Colonic mucosa (tissue), 4 donors: ENCODE measurements around the gene RCOR1. TPM values are rescaled to one million over a fixed set of nuclear protein-coding genes. Genes with fewer than 3 reads are reported as not detected.

ENCODE experiments used
- DNase-seq: peaks from one replicate; pipeline ENCODE4 v3.0.0-alpha.2; 2020
- H3K27ac ChIP-seq: fragments of 200-600 bp; one replicate; pipeline ENCODE4 v1.8.0; 2021
- H3K27me3 ChIP-seq: fragments of 200-600 bp; one replicate; pipeline ENCODE4 v1.8.0; 2021
- H3K36me3 ChIP-seq: fragments of 200-600 bp; one replicate; pipeline ENCODE4 v1.8.0; 2021
- H3K4me1 ChIP-seq: fragments of 200-600 bp; one replicate; pipeline ENCODE4 v1.8.0; 2021; ENCODE audit warnings: mild to moderate bottlenecking
- H3K4me3 ChIP-seq: fragments of 200-600 bp; one replicate; pipeline ENCODE4 v1.8.0; 2021
- H3K9ac ChIP-seq, 2 donors: one replicate each; pipeline ENCODE4 v1.7.0; 2013; ENCODE audit warnings: control low read depth in 2 of 2, low read depth in 2 of 2, low read length in 2 of 2
- H3K9me3 ChIP-seq: fragments of 200-600 bp; one replicate; pipeline ENCODE4 v1.8.0; 2021
- intact Hi-C: fragments of 100-400 bp; cut with DNase I; formaldehyde crosslinking; loops from one replicate; pipeline ENCODE4 v1.14.1; 2022
- total RNA-seq, 2 donors: library from RNA; stranded (reverse); fragmentation: NEBNext Ultra II Directional in 1 of 2; extraction: Animal tissue kit (Norgen Biotek cat#: 25700) in 1 of 2; gene quantifications; one replicate each; pipeline ENCODE4 v1.2.1, GENCODE V29; 2021
- TF ChIP-seq, protein P1 (sequence below): fragments of 200-600 bp; IDR thresholded peaks from one replicate; pipeline ENCODE4 v1.8.0; 2022; ENCODE audit warnings: antibody characterized with exemption, mild to moderate bottlenecking
- donor health status: healthy.
- donor health status: DM: no; HTN: no; CAD: no.
- donor health status: DM: no; HTN: no; CAD: no.

Gene RCOR1
- total RNA-seq, 2 donors from 2014 or later, result 30.0 to 43.2 TPM

DNA sequence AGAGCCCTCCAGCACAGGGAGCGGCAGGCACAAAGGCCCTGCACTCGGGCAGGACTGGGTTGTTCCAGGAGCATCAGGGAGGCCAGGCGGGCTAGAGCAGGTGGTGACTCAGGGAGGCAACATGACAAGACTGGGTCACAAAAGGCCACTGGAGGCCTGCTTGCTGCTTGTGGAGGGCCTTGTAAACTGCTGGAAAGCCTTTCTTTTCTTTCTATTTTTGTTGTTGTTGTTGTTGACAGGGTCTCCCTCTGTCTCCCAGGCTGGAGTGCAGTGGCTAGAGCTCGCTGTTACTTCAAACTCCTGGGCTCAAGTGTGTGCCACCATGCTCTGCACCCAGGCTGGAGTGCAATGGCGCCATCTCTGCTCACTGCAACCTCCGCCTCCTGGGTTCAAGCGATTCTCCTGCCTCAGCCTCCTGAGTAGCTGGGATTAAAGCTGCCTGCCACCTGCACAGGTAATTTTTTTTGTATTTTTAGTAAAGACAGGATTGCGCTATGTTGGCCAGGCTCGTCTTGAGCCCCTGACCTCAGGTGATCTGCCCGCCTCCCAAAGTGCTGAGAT lies 11.8 kb upstream of the RCOR1 start:
- no peaks in the 10 kb centered on the region for H3K36me3 ChIP-seq
- no peaks in the 10 kb centered on the region for H3K9me3 ChIP-seq
- intact Hi-C loops, result no loop called here
- H3K4me3 ChIP-seq, result no peak overlapping the region
- no peak overlapping the region for H3K27ac ChIP-seq
- no peak overlapping the region for H3K9ac ChIP-seq
- no peak for DNase-seq
- TF ChIP-seq, protein P1, sequence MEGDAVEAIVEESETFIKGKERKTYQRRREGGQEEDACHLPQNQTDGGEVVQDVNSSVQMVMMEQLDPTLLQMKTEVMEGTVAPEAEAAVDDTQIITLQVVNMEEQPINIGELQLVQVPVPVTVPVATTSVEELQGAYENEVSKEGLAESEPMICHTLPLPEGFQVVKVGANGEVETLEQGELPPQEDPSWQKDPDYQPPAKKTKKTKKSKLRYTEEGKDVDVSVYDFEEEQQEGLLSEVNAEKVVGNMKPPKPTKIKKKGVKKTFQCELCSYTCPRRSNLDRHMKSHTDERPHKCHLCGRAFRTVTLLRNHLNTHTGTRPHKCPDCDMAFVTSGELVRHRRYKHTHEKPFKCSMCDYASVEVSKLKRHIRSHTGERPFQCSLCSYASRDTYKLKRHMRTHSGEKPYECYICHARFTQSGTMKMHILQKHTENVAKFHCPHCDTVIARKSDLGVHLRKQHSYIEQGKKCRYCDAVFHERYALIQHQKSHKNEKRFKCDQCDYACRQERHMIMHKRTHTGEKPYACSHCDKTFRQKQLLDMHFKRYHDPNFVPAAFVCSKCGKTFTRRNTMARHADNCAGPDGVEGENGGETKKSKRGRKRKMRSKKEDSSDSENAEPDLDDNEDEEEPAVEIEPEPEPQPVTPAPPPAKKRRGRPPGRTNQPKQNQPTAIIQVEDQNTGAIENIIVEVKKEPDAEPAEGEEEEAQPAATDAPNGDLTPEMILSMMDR, result no peak
- H3K4me1 ChIP-seq, result no peaks in the 10 kb centered on the region
- H3K27me3 ChIP-seq, result no peaks in the 10 kb centered on the region

DNA sequence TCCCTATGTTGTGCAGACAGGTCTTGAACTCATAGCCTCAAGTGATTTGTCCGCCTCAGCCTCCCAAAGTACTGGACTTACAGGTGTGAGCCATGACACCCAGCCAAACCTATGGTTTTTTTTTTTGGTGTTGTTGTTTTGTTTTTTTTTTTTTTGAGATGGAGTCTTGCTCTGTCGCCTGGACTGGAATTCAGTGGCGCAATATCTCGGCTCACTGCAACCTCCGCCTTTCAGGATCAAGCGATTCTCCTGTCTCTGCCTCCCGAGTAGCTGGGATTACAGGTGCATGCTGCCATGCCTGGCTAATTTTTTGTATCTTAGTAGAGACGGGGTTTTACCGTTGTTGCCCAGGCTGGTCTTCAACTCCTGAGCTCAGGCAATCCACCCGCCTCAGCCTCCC lies 11.3 kb upstream of the RCOR1 start:
- Histone ChIP-seq H3K27me3 (no peaks in the 10 kb centered on the region), H3K9ac (no peak overlapping the region), H3K4me3 (no peak overlapping the region), H3K36me3 (no peaks in the 10 kb centered on the region), H3K9me3 (no peaks in the 10 kb centered on the region), H3K27ac (no peak overlapping the region), H3K4me1 (no peaks in the 10 kb centered on the region)
- DNase-seq, result no peak
- intact Hi-C loops, result no loop called here
- TF ChIP-seq, protein P1, result no peak

DNA sequence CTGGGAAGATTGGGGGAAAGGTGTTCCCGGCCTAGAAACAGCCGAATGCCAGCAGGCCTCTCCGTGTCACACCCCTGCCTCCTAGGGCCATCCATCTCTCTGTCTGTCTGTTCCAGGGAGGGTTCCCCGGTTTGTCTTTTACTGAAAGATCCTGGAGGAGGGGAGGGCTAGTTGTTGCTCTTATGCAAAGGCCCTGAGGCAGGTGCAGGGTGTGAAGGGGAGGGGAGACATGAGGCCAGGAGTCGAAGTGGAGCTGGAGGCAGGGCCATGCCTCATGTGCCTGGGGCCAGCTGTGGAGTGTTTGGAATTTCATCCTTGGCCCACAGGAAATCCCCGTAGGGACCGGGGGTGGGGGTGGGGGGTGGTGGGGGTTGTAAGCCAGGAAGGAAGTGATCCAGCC lies 8.7 kb upstream of the RCOR1 start:
- TF ChIP-seq, protein P1, result no peak
- Histone ChIP-seq H3K27ac (no peak overlapping the region), H3K4me1 (no peaks in the 10 kb centered on the region), H3K27me3 (no peaks in the 10 kb centered on the region), H3K9me3 (no peaks in the 10 kb centered on the region), H3K4me3 (no peak overlapping the region), H3K36me3 (no peaks in the 10 kb centered on the region), H3K9ac (no peak overlapping the region)
- no peak for DNase-seq
- intact Hi-C loops, result no loop called here

DNA sequence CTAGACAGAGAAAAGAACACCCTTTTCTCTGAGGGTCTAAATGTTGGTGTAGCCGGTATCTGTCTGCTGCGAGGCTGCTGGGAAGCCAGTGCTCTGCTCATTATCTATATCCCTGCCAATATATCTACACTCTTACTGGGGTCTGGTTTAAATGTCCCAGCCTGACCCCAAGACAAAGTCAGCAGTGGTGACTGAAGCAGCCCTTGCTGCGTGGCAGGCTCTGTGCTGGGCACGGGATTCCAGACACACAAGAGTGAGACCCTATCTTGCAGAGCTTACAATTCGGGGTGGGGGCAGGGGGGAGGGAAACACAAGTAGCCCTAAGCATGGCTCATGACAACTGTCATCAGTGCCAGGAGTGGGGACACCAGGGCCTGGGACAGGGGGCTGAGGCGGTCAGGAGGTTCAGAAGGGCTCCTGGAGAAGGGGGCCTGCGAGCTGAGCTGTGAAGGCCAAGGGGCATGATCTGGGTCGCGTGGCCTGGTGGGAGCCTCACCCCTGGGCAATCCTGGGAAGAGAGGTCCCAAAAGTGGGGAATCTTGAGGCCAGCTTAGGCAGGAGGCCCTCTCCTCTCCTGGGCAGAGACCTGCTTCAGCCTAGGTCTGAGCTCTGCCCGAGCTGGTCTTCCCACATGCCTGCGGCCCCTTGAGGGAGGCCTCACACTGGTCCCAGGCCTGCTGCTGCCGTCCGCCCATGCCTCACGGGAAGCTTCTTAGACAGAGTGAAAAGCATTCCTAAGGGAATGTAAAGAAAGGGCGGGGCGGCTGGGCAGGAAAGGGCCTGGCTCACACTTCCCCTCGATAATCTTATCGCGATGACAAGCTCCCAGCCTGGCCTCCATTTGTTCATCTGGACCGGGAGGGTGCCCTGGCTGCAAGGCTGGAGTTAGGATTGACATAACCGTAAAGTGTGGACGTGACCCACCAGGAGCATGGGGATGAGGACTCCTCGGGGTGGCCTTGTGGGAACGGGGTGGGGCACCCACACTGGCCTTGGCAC lies 7.3 kb upstream of the RCOR1 start:
- no peaks in the 10 kb centered on the region for H3K9me3 ChIP-seq
- TF ChIP-seq, protein P1, result no peak
- peak; percentile 50 for DNase-seq
- no peaks in the 10 kb centered on the region for H3K27me3 ChIP-seq
- H3K4me3 ChIP-seq, result no peak overlapping the region
- H3K27ac ChIP-seq, result no peak overlapping the region
- intact Hi-C loops, result no loop called here
- H3K9ac ChIP-seq, result peak overlapping the region in 1 of 2 donors; percentile 12
- no peaks in the 10 kb centered on the region for H3K4me1 ChIP-seq
- H3K36me3 ChIP-seq, result no peaks in the 10 kb centered on the region

DNA sequence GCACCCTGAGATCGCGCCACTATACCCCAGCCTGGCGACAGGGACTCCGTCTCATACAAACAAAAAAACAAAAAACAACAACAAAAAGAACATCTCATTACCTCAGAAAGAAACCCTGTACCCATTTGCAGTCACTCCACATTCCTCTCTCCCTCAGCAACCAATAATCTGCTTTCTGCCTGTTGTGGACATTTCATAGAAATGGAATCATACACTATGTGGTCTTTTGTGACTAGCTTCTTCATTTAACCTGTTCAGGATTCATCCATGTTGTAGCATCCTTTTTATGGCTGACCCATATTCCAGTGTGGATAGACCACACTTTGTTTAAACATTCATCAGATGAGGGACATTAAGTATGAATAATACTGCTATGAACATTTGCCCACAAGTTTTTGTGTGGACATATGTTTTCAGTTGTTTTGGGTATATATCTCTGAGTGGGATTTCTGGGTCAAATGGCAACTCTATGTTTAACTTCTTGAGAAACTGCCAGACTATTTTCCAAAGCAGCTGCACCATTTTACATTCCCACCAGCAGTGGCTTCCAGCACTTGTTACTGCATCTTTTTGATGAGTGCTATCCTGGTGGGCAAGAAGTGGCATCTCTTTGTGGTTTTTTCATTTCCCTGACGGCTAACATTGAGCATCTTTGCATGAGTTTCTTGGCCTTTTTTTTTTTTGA lies 5.9 kb upstream of the RCOR1 start:
- no peaks in the 10 kb centered on the region for H3K27me3 ChIP-seq
- DNase-seq, result no peak
- no peaks in the 10 kb centered on the region for H3K4me1 ChIP-seq
- H3K27ac ChIP-seq, result no peak overlapping the region
- intact Hi-C loops, result no loop called here
- TF ChIP-seq, protein P1, result no peak
- no peaks in the 10 kb centered on the region for H3K36me3 ChIP-seq
- no peak overlapping the region for H3K9ac ChIP-seq
- no peak overlapping the region for H3K4me3 ChIP-seq
- no peaks in the 10 kb centered on the region for H3K9me3 ChIP-seq
